Epithelial cell of prostate (primary cell): ENCODE results near the gene ITIH5.
"Not testable (repeated sequence)": the region's sequence is repeated elsewhere in the genome, so short reads cannot be mapped to it uniquely, and the experiment has no call there.

Experiments
- DNase-seq: peaks from one replicate; pipeline ENCODE4 v3.0.0-alpha.2; 2011; ENCODE audit warnings: low read depth, low spot score
- H3K27ac ChIP-seq: fragments of 450-650 bp; 2 replicates; pipeline ENCODE4 v1.5.1; 2017; ENCODE audit warnings: mild to moderate bottlenecking

Gene ITIH5

GRCh38 chr10:7689591-7689990 lies 22.8 kb upstream of the ITIH5 start:
- DNase-seq: no peak
- H3K27ac ChIP-seq: no peak overlapping the region

- no peak overlapping the region for H3K27ac ChIP-seq
- peak; percentile 49 for DNase-seq
Measured at GRCh38 chr10:7687228-7687907, 20.6 kb upstream of the ITIH5 start.

- no peak for DNase-seq
- no peak overlapping the region for H3K27ac ChIP-seq
Measured at GRCh38 chr10:7686351-7687171, 19.8 kb upstream of the ITIH5 start.

- not testable (repeated sequence) for H3K27ac ChIP-seq
- DNase-seq: peak; percentile 12
Measured at GRCh38 chr10:7680078-7680477, 13.3 kb upstream of the ITIH5 start.

GRCh38 chr10:7679256-7679655 lies 12.5 kb upstream of the ITIH5 start:
- no peak for DNase-seq
- H3K27ac ChIP-seq: no peak overlapping the region

GRCh38 chr10:7672341-7673134 lies 5.8 kb upstream of the ITIH5 start:
- DNase-seq: no peak
- H3K27ac ChIP-seq: no peak overlapping the region

GRCh38 chr10:7670157-7670556 lies 3.4 kb upstream of the ITIH5 start:
- no peak for DNase-seq
- no peak overlapping the region for H3K27ac ChIP-seq

- H3K27ac ChIP-seq: no peak overlapping the region
- no peak for DNase-seq
Measured at GRCh38 chr10:7667262-7668141, 736 bp upstream of the ITIH5 start.

GRCh38 chr10:7665767-7666166 lies 999 bp downstream of the ITIH5 start:
- no peak overlapping the region for H3K27ac ChIP-seq
- no peak for DNase-seq

- no peak overlapping the region for H3K27ac ChIP-seq
- no peak for DNase-seq
Measured at GRCh38 chr10:7664707-7665106, 2.1 kb downstream of the ITIH5 start.

GRCh38 chr10:7662522-7662921 lies 4.2 kb downstream of the ITIH5 start:
- no peak for DNase-seq
- H3K27ac ChIP-seq: no peak overlapping the region

GRCh38 chr10:7659560-7659959 lies 7.2 kb downstream of the ITIH5 start:
- no peak for DNase-seq
- no peak overlapping the region for H3K27ac ChIP-seq

GRCh38 chr10:7657552-7657951 lies 9.2 kb downstream of the ITIH5 start:
- DNase-seq: no peak

GRCh38 chr10:7657079-7657478 lies 9.7 kb downstream of the ITIH5 start:
- not testable (repeated sequence) for DNase-seq, H3K27ac ChIP-seq

More at GRCh38 chr10:7657552-7657951, 9.2 kb downstream of the ITIH5 start:
- no peak overlapping the region for H3K27ac ChIP-seq

- no peak for DNase-seq
- no peak overlapping the region for H3K27ac ChIP-seq
Measured at GRCh38 chr10:7651853-7652470, 14.8 kb downstream of the ITIH5 start.

GRCh38 chr10:7649673-7650300 lies 17.0 kb downstream of the ITIH5 start:
- no peak overlapping the region for H3K27ac ChIP-seq
- no peak for DNase-seq

GRCh38 chr10:7647062-7647664 lies 19.6 kb downstream of the ITIH5 start:
- H3K27ac ChIP-seq: no peak overlapping the region
- no peak for DNase-seq

GRCh38 chr10:7642491-7643011 lies 24.2 kb downstream of the ITIH5 start:
- DNase-seq: no peak
- no peak overlapping the region for H3K27ac ChIP-seq
